Keratinocyte (primary cell): ENCODE measurements around the gene PIK3C3.

Experiments used
- EZH2 ChIP-seq: IDR thresholded peaks from one replicate; pipeline ENCODE4 v1.6.1; 2012; ENCODE audit warnings: inconsistent platforms, mild to moderate bottlenecking, low read length, moderate library complexity
- TF ChIP-seq, protein P1 (sequence below), 3 experiments: IDR thresholded peaks in 1 of 3; conservative IDR thresholded peaks in 1 of 3; optimal IDR thresholded peaks in 1 of 3; 2 replicates in 2 of 3; 3 replicates in 1 of 3; pipeline versions ENCODE3 to v1.5.1; 2011; ENCODE audit warnings: low read length in 3 of 3, mild to moderate bottlenecking in 3 of 3, moderate library complexity in 2 of 3, control low read depth in 1 of 3, inconsistent platforms in 1 of 3; ENCODE audit not compliant: insufficient read depth in 2 of 3; ENCODE audit errors: extremely low read depth in 1 of 3

DNA sequence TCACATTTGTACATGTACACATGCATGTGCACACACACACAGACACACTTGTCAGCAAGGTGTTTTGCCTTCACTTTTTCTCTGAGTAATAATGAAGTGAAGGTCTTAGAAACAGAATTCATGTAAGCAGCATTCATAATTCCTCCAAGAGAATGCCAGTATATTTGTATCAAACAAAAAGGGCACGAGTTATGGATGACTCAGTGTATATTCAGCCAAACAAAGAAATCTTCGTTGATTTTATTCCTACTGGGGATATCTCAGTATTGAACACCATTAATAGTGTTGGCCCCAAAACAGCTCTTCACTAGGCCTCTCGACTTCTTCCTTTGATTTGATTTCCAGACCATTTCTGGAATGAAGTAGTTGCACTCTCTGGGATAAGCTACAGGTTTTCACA lies 125.3 kb downstream of the PIK3C3 start:
- TF ChIP-seq, protein P1, sequence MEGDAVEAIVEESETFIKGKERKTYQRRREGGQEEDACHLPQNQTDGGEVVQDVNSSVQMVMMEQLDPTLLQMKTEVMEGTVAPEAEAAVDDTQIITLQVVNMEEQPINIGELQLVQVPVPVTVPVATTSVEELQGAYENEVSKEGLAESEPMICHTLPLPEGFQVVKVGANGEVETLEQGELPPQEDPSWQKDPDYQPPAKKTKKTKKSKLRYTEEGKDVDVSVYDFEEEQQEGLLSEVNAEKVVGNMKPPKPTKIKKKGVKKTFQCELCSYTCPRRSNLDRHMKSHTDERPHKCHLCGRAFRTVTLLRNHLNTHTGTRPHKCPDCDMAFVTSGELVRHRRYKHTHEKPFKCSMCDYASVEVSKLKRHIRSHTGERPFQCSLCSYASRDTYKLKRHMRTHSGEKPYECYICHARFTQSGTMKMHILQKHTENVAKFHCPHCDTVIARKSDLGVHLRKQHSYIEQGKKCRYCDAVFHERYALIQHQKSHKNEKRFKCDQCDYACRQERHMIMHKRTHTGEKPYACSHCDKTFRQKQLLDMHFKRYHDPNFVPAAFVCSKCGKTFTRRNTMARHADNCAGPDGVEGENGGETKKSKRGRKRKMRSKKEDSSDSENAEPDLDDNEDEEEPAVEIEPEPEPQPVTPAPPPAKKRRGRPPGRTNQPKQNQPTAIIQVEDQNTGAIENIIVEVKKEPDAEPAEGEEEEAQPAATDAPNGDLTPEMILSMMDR (optimal IDR thresholded peaks at IDR 0.05 in 1 of 3, IDR thresholded peaks at IDR 0.05 in 1 of 3, conservative IDR thresholded peaks at IDR 0.05 in 1 of 3; ENCODE audit: extremely low read depth in 1 of 3, insufficient read depth in 2 of 3, low read length in 3 of 3): no peak
- no peak for TF ChIP-seq EZH2
